Measurements from ENCODE around the gene COL1A1. TPM values are rescaled to one million over a fixed set of nuclear protein-coding genes. Genes with fewer than 3 reads are reported as not detected.

COL1A1 gene
- total RNA-seq, 6 experiments from 2014 or later, result 4,948 to 7,804 (median 5,240) TPM

DNA sequence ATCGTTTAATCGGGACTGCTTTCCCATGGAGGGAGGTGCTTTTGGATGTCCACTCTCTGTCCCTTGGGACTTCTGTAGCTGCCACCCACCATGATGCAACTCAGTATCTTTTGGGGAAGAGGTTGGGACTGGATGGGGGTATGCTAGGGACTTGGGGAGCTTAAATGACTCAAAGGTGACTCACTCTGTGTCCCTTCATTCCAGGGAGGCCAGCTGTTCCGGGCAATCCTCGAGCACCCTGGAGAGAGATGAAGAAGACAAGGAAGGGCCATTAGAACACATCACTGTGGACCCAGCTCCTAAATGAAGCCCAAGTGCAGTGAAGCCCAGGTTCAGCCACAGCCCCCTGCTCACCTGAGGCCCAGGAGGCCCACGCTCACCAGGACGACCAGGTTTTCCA lies 4.6 kb downstream of the COL1A1 start:
- TF ChIP-seq, protein P1, sequence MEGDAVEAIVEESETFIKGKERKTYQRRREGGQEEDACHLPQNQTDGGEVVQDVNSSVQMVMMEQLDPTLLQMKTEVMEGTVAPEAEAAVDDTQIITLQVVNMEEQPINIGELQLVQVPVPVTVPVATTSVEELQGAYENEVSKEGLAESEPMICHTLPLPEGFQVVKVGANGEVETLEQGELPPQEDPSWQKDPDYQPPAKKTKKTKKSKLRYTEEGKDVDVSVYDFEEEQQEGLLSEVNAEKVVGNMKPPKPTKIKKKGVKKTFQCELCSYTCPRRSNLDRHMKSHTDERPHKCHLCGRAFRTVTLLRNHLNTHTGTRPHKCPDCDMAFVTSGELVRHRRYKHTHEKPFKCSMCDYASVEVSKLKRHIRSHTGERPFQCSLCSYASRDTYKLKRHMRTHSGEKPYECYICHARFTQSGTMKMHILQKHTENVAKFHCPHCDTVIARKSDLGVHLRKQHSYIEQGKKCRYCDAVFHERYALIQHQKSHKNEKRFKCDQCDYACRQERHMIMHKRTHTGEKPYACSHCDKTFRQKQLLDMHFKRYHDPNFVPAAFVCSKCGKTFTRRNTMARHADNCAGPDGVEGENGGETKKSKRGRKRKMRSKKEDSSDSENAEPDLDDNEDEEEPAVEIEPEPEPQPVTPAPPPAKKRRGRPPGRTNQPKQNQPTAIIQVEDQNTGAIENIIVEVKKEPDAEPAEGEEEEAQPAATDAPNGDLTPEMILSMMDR (IDR thresholded peaks at IDR 0.05), result no peak
- Mint-ChIP-seq H3K36me3 (ENCODE audit: low read depth) (peaks cover 88% of the 10 kb centered on the region), H3K27me3 (ENCODE audit: insufficient read depth) (peaks cover 72% of the 10 kb centered on the region), H3K4me1 (ENCODE audit: low read depth) (peaks cover 71% of the 10 kb centered on the region), H3K27ac (peak overlapping the region; percentile 100), H3K9me3 (peaks cover 29% of the 10 kb centered on the region), H3K4me3 (peak overlapping the region; percentile 100)
- peak; percentile 89 for DNase-seq

DNA sequence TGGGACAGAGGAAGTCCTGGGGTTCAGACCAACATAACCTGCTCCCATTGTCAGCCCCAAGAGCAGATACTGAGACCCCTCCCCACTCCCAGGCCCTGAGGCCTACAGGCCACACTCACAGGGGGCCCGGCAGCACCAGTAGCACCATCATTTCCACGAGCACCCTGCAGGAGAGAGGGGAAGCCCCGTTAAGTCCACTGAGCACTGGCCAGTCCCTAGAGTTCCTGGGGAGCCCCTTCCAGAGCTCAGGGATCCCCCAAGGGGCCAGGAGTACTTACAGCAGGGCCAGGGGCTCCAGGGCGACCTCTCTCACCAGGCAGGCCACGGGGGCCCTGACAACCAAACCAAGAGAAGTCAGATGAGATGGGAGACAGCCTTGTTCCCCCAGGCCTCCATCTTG lies 5.4 kb downstream of the COL1A1 start:
- peak overlapping the region; percentile 100 for H3K4me3 Mint-ChIP-seq
- TF ChIP-seq, protein P1 (IDR thresholded peaks at IDR 0.05), result no peak; the same call in none of the 2 replicates
- H3K27ac Mint-ChIP-seq, result peak overlapping the region; percentile 100
- H3K36me3 Mint-ChIP-seq (ENCODE audit: low read depth), result peaks cover 89% of the 10 kb centered on the region
- H3K9me3 Mint-ChIP-seq, result peaks cover 24% of the 10 kb centered on the region
- H3K27me3 Mint-ChIP-seq (ENCODE audit: insufficient read depth), result peaks cover 73% of the 10 kb centered on the region
- H3K4me1 Mint-ChIP-seq (ENCODE audit: low read depth), result peaks cover 76% of the 10 kb centered on the region
- peak; percentile 18 for DNase-seq

DNA sequence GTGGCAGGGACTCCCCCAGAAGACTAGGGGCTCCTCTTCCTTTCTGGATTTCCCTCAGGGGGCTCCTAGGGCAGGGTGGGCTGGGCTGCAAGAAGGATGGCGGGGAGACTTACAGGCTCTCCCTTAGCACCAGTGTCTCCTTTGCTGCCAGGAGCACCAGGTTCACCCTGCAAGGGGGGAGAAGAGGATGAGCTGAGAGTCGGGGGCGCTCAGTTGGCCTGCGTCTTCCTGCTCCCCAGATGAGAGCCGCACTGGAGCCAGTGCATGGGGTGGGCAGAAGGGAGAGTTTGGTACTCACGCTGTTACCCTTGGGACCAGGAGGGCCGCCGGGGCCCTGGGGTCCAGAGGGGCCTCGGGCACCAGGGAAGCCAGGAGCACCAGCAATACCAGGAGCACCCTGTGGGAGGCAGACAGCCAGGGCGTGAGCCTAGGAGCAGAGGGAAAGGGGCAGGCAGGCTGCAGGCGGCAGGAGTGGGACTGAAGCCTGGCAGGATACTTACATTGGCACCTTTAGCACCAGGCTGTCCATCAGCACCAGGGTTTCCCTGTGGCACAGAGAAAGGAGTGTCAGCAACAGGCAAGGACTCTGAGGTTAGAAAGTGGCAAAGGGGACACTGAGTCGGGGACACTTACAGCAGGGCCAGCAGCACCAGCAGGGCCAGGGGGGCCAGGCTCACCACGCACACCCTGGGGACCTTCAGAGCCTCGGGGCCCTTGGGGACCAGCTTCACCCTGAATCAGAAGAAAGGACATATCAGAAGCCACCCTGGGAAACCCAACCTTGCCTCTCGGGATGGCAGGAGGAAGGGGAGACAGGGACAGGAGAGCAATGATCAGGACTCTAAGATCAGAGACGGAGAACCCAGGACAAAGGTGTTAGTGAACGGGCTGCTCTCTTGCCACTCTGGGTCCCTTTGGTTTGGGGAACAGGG lies 6.2 kb downstream of the COL1A1 start:
- peaks cover 84% of the 10 kb centered on the region for H3K4me1 Mint-ChIP-seq (ENCODE audit: low read depth)
- peaks cover 74% of the 10 kb centered on the region for H3K27me3 Mint-ChIP-seq (ENCODE audit: insufficient read depth)
- TF ChIP-seq, protein P1 (IDR thresholded peaks at IDR 0.05), result peak; percentile 74
- peaks cover 19% of the 10 kb centered on the region for H3K9me3 Mint-ChIP-seq
- peaks cover 89% of the 10 kb centered on the region for H3K36me3 Mint-ChIP-seq (ENCODE audit: low read depth)
- peak overlapping the region; percentile 100 for H3K27ac Mint-ChIP-seq
- peak overlapping the region; percentile 100 for H3K4me3 Mint-ChIP-seq
- peak; percentile 72 for DNase-seq

DNA sequence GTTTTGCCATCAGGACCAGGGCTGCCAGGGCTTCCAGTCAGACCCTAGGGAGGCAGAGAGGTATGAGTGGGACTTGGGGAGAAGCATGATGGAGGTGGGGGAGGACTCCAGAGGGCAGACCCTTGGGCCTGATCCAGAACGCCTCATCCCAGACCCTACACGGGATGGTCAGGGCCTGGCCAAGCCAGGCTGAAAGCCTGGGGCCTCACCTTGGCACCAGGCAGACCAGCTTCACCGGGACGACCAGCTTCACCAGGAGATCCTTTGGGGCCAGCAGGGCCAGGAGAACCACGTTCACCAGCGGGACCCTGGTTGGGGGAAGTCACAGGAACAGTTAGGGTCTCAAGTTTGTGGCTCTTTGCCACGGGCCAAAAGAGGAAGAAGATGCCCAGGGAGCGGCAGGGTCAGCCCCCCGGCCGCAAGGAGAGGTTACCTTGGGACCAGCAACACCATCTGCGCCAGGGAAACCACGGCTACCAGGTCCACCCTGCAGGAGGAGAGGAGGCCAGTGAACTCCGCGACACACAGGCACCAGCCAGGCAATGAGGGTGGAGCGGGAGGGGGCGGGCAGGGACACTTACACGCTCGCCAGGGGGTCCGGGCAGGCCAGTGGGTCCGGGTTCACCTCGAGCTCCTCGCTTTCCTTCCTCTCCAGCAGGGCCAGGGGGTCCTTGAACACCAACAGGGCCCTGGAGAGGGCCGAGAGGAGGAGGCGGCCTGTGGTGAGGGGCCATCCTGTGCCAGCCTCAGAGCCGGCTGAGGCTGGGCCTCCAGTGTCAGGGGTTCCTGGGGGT lies 7.1 kb downstream of the COL1A1 start:
- Mint-ChIP-seq H3K9me3 (peaks cover 15% of the 10 kb centered on the region), H3K4me1 (ENCODE audit: low read depth) (peaks cover 93% of the 10 kb centered on the region), H3K4me3 (peak overlapping the region; percentile 100), H3K27ac (peak overlapping the region; percentile 100), H3K36me3 (ENCODE audit: low read depth) (peaks cover 89% of the 10 kb centered on the region), H3K27me3 (ENCODE audit: insufficient read depth) (peaks cover 74% of the 10 kb centered on the region)
- TF ChIP-seq, protein P1 (IDR thresholded peaks at IDR 0.05), result no peak
- DNase-seq, result peak; percentile 15

DNA sequence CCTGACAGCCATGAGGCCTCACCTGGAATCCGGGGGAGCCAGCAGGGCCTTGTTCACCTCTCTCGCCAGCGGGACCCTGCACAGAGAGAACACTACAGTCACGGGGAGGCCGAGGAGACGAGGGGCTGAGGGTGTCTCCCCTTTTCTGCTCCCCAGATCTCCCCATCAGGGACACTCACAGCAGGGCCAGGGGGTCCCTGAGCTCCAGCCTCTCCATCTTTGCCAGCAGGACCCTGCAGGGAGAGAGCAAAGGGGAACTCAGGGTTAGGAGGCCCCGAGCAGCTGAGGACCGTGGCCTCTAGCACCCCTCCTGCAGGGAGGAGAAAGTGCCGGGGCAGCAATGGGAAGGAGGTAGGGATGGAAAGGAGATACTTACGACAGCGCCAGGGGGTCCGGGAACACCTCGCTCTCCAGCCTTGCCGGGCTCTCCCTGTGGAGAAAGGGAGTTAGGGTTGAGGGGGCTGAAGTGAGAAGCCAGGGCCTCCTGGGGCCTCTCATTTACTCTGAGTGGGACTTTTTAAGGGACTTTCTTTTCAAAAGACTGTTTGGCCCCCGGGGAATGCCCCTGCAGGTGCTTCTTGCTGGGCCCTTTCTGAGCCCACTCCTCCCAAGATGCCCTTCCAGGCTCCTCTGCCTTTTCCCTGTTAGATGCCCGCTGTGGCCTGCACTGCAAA lies 8.7 kb downstream of the COL1A1 start:
- Mint-ChIP-seq H3K27me3 (ENCODE audit: insufficient read depth) (peaks cover 80% of the 10 kb centered on the region), H3K4me1 (ENCODE audit: low read depth) (peaks cover 97% of the 10 kb centered on the region), H3K27ac (peak overlapping the region; percentile 100), H3K36me3 (ENCODE audit: low read depth) (peaks cover 81% of the 10 kb centered on the region), H3K4me3 (peak overlapping the region; percentile 100), H3K9me3 (peaks cover 8% of the 10 kb centered on the region)
- no peak for DNase-seq
- TF ChIP-seq, protein P1 (IDR thresholded peaks at IDR 0.05), result no peak
